NT2/D1 (cell line): ENCODE data around the gene NR2C1.

Source experiments
- SUZ12 ChIP-seq: IDR thresholded peaks from 2 replicates; pipeline ENCODE4 v1.6.1; 2011; ENCODE audit not compliant: insufficient read length, insufficient read depth; ENCODE audit errors: extremely low read depth
- YY1 ChIP-seq: IDR thresholded peaks from 2 replicates; pipeline ENCODE4 v1.6.1; 2011; ENCODE audit not compliant: insufficient read length, insufficient read depth
- ZNF274 ChIP-seq: IDR thresholded peaks from 2 replicates; pipeline ENCODE4 v1.6.1; 2011; ENCODE audit warnings: mild to moderate bottlenecking, low read depth, low read length

DNA sequence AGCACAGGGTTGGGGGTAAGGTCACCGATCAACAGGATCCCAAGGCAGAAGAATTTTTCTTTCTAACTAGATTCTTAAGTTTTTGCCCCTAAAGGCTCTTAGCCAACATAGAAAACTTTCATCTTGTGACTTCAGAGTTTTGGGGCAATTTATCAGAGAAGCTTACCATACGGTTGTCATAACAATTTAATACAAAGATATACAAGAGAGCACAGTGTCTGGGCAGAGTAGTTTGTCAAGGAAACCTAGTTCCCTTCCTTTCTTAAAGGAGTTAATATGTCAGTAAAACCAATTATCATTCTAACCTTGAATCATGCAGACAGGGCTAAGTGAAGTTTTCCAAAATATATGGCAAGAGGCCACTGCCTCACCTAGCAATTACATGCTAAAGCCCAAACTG is 18.4 kb downstream of the NR2C1 start:
- TF ChIP-seq ZNF274 = no peak
- TF ChIP-seq YY1 = no peak
- no peak for TF ChIP-seq SUZ12
